Measurements from ENCODE around the gene THAP7.

GRCh38 chr22:21022955-21023614, 21.2 kb upstream of the THAP7 start:
- TF ChIP-seq CTCF (IDR thresholded peaks at IDR 0.05; ENCODE audit: low read length), result peak; percentile 25; the same call in 1 of the 2 replicates
- no peak for TF ChIP-seq EZH2 (IDR thresholded peaks at IDR 0.05; ENCODE audit: borderline replicate concordance, low read length)
